HG03571 (cell line): ENCODE data around the gene TRDN.

Experiments
- ATAC-seq: cut with Tn5 transposase; IDR thresholded peaks from one replicate; pipeline ENCODE4 v1.9.1; 2021; ENCODE audit not compliant: unreplicated experiment

The TRDN gene, protein sequence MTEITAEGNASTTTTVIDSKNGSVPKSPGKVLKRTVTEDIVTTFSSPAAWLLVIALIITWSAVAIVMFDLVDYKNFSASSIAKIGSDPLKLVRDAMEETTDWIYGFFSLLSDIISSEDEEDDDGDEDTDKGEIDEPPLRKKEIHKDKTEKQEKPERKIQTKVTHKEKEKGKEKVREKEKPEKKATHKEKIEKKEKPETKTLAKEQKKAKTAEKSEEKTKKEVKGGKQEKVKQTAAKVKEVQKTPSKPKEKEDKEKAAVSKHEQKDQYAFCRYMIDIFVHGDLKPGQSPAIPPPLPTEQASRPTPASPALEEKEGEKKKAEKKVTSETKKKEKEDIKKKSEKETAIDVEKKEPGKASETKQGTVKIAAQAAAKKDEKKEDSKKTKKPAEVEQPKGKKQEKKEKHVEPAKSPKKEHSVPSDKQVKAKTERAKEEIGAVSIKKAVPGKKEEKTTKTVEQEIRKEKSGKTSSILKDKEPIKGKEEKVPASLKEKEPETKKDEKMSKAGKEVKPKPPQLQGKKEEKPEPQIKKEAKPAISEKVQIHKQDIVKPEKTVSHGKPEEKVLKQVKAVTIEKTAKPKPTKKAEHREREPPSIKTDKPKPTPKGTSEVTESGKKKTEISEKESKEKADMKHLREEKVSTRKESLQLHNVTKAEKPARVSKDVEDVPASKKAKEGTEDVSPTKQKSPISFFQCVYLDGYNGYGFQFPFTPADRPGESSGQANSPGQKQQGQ

DNA sequence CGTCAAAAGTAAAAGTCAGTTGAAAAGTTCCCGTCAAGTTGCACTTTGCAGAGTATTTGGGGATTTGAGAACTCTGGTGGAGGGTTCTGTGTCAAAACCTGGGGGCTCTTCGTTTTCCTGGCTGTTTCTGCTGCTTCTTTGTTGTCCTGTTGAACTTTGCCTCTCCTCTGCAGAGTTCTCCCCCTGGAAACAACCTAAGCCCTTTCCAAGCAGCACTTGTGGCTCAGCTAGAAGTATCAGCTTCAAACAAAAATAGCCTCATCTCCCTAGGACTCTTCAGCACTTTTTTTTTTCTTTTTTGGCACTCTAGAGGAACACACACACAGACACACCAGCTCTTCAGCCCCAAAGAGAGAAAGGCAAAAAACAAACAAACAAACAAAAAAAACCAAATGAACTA is at the start of gene TRDN:
TSS of gene TRDN (minus strand) at position 169 of the 400 bp plus-strand sequence. CDS start 175 bp downstream, outside the sequence.
- ATAC-seq = no peak

DNA sequence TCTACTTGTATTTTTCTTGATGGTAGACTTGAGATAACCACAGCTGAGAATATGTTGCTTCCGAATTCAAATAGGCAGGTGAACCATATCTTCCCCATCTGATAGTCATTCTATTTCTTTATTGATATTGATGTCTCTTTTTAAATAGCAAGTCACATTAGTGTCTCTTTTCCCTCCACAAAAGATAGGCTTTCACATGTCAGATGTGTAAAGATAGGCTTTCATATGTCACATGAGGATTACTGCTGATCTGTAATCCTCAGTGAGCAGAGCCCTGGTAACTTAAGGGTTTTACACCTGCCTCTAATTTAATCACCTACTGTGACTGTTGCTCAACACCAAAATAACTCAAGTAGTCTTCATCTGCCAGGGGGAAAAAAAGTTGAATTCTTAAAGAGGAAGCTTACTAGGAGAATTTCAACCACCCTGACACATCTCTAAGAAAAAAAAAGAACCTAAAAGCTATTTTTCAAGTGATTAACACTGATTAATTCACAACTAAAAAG is 45.3 kb upstream of the TRDN start:
- no peak for ATAC-seq

DNA sequence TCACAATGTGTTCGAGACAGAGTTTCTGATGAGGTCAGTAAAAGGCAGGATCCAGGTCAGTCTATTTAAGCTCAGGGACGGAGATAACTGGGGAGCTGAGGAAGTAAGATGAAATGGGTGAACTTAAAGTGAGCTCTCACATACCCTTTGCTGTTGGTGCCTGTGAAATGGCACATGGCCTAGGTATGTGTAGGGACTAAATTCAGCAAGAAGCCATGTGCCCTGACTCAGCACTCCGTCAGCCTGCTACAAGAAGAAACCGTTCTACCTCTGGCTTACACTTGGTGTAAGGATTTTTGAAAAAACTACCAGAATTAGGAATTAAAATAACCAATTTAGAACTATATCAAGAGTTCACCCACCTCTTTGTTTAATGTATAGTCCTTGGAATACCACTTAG is 41.1 kb upstream of the TRDN start:
- no peak for ATAC-seq

DNA sequence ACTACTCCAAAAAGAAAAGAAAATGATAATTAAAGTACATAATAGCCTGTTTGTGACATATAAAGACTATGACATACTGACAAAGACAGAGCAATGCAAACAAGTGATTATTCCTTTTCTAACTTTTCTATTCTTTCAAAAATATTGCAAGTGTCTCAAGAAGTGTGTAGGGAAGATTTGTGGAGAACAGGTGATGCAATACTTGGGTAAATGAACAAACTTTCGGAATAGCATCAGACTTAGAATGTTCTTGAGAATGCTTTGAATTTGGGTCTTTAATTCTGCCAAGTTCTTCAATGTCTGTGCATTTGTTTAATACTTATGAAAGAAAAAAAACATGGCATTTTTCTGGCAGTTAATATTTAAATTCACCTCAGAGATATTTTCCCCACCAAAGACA is 40.0 kb upstream of the TRDN start:
- ATAC-seq = no peak

DNA sequence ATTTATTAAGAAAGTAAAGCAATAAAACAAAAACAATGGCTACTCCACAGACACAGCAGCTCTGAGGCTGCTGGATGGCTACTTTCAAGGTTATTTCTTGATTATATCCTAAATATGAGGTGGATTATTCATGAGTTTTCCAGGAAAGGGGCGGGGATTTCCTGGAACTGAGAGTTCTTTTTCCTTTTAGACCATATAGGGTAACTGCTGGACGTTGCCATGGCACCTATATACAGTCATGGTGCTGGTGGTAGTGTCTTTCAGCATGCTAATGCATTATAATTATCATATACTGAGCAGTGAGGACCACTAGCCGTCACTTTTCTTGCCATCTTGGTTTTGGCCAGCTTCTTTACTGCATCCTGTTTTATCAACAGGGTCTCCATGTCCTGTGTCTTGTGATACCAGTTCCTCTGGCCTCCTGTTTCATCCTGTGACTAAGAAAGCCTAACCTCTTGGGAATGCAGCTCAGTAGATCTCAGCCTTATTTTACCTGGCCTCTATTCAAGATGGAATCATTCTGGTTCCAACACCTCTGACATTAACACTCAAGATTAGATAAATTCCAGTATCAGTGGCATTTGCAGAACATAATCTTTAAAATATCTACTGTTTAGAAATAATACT is 32.3 kb upstream of the TRDN start:
- ATAC-seq = no peak

DNA sequence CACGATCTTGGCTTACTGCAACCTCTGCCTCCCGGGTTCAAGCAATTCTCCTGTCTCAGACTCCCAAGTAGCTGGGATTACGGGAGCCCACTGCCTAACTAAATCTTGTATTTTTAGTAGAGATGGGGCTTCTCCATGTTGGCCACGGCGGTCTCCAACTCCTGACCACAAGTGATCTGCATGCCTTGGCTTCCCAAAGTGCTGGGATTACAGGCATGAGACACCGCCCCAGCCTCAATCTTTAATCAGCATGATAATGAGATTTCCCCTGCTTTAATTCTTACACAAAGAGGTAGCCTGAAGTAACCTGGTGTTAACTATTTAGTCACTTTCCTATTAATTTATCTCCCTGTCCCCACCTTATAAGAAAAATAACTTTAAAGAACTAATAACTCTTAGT is 31.3 kb upstream of the TRDN start:
- ATAC-seq = no peak

DNA sequence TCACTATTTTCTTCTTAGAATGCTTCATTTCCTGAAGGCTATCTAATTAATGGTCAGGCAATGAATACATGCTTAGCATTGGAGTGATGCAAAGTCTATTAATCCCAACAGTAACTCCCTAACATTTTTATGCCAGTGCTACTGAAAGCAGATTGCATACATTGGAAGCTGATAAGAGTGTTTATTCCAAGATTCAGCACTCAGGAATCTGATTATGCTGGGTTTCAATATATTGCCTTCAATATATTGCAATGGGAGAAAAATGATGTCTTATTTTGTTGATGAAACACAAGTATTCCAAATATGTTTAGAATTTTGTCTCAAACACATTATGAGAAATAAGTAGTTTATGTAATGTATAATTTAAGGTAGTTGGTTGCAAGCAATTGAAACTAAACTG is 26.7 kb upstream of the TRDN start:
- ATAC-seq = no peak

DNA sequence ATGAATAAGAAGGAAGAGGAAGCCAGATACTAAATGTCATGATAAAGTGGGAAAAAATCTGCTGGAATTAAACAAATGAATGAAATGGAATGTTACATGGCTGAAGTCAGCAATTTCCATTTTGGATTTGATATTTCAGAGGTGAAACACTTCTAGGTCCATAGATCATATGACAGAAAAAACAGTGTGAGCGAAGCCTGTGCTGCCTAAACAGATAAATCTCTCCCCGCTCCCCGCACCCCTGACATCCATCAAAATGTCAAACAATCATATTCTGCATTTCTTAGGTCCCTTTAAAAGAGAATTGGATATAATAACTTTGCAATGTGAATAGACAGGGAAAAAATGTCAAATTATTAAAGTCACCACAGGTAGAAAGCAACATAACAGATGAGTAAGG is 26.0 kb upstream of the TRDN start:
- no peak for ATAC-seq

DNA sequence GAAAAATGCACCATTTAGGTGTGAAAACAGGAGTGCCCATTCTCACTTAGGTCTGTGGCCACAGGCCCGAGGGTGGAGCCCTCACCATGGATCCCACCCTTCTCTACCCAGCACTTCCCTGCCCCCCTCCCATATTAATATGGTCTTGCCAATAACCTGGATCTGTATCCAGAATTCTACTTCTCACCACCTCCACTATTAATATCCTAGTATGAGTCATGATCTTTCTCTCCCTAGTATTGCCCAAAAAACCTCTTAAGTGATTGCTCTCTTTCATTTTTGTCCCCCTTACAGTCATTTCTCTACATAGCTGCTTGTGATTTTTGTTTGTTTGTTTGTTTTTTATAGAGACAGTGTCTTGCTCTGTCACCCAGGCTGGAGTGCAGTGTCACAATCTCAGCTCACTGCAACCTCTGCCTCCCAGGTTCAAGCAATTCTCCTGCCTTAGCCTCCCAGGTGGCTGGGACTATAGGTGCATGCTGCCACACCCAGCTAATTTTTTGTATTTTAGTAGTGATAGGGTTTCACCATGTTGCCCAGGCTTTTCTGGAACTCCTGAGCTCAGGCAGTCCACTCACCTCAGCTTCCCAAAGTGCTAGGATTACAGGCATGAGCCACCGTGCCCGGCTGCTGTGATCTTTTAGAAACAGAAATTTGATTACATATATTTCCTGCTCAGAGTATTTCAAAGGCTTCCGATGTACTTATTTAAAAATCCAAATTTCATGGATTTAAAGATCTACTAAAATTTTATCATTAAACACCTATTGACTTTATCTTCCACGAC is 24.5 kb upstream of the TRDN start:
- no peak for ATAC-seq

DNA sequence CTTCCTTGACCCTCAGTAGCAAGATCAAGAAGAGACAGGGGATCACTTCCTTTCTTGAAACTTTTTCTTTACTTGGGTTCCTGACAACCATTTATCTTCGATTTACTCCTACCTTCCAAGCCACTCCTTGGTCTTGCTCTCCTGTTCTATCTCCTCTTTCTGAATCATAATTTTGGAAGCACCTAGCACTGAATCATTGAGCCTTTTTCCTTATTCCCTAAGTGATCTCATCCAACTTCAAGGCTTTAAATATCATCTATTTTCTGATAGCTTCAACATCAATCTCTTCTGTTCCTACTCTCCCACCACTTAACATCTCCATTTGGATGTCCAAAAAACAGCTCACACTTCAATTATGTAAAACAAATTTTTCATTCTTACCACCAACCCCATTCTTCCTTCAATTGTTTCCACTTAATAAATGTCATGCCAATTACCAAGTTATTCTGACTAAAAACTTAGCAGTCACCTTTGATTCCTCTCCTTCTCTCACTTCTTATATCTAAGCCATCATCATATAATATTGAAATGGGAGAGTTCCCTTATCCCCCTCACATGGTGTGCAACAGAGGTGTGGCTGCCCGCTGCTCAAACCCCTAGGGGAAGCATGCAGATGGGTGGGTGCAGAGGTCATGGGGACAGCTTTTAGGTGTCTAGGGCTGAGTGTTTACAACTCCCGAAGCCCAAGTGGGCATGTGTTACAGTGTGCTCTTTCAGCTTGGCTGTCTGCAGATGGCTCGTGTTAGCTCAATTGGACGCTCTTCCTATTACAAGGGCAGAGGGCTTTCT is 23.4 kb upstream of the TRDN start:
- no peak for ATAC-seq

DNA sequence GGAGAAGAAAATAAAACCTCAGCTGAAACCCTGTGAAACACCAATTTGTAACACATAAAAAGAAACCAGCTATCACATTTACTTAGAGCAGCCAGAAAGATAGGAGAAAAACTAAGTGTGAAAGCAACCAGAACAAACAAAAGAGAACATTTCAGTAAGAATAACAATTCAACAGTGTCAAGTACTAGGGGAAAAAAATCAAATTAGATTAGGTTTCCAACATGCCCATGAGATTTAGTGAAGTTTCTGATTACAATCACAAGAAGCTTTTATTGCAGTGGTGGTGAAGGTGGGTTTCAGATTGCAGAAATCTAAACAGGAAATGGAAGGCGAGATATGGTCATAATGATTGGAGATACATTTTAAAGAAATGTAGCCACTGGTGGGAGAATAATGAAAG is 22.1 kb upstream of the TRDN start:
- ATAC-seq = no peak

DNA sequence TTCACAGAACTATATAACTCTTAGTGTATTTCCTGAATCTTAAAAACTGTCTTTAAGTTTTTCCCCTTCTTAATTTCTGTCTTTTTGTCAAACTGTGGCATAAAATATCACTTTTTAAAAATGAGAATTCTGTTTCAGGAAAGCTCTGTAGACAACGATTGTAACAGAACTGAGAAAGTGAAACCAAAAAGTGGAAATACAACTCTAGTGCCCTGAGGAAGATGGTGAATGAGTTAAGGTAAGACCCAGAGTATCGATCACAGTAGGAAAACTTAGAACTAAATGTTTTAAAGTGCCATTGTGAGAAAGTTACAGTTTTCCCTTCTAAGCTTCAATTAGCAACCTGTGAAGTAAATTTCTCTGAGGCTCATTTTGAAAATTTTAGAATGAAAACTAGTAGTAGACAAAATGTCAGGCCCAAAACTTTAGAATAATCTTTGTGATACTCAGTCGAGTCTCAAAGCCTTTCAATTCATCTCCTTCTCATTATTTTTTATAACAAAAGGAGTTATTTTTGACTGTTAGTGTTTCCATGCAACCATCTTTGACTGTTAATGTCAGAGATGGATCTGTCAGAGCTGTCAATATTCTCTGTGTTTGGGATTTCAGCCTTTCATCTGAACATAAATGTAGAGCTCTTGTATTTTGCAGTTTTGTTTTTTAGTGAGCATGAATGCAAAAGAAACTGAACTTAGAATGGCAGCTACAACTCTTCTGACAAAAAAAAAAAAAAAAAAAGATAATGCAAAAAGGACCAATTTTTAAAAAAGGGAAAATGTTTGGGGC is 19.0 kb upstream of the TRDN start:
- no peak for ATAC-seq

DNA sequence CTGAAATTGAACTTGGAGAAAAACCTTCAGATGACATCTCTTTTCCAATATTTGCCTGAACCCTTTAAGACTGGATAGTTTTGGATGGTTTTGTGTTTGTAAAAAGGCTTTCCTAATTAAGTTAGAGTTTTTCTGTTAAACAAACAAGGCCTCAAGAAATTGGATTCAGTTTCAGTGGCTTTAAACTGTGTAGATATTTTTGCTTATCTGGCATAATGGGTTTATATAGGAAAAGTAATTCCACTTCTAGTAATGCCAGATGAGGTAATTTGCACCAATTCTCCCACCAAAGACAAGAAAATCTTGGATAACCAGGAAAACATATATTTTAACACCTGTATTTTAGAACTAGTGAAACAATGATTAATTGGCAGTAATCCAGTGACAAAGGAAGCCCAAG is 12.0 kb upstream of the TRDN start:
- ATAC-seq = no peak

DNA sequence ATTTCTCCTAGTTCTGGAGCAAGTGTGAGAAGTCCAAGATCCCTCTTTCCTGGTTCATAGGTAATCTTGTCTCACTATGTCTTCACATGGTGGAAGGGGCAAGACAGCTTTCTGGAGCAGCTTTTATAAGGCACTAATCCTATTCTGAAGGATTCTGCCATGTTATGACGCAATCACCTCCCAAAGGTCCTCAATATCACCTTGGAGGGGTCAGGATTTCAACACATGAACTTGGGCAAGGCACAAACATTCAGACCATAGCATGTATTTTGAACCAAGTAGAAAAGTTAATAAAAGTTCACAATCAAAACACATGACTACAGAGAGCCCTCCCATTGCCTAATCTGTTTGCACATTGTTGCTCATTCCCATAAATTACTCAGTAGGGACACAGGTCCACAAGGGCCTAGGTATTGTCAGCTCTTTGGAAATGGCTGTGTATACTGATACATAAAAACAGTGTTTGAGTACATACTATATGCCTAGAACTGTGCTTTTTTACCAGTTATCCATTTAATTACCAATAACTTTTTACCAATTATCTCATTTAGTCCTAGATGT is 11.3 kb upstream of the TRDN start:
- no peak for ATAC-seq

DNA sequence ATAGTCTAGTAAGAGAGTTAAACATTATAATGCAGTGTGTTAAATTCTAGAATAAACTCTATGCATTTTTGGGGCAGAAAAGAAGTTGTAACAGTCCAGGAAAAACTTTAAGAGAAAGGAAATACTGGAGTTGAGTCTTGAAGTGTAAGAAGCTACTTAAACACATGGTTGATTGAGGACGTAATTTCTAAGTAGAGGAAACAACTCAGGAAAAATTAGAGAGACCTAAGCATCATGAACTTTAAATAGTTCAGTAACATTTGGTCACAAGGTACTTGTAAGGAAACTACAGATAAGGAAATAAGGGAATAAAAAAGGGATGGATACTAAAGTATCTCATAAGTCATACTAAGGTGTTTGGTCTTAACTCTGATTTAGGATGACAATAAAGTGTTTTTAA is 4.7 kb upstream of the TRDN start:
- ATAC-seq = no peak

DNA sequence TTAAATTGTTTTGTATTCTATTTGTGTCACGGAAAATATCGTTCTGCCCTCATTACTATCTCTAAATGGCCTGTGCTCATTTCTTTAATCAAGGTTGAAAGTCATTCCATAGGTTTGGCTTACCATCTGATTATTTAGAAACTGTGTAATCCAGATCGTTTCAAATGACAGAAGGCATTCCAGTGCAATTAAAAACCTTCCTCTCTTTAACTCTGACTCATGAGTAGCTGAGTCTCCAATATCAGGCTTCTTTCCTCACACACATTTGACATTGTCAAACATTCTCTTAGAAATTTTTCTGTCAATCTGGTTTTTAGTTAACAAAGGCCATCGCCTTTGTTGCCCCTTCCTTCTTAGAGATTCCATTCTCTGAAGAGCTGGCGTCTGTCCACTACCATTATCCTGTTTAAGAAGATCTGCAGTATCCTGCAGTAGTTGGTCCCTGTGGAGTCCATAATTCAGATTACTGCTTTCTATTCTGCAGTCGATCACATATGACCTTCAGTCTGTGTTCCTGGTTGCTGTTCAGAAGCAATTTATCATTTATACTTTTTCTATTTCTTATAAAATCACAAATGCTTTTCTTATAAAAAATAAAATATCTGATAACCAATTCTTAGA is 3.9 kb upstream of the TRDN start:
- no peak for ATAC-seq

DNA sequence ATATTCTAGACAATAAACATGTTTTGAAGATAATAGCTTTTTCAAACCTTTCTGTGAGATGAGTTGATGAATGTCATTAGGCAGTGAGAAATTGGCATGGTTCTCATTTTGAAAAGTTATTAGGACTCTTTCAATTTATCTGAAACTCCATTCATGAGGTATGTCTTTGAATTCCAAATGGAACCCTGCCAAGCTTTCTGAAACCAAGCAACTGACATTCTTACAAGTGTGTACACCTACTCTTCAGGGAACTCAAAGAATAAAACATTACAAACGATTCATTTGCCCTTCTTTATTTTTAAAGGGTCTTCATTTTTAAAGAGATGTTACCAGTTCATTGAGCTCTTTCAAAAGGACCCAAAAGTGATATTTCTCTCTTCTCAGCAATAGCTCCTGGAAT is 2.1 kb upstream of the TRDN start:
- ATAC-seq = no peak

DNA sequence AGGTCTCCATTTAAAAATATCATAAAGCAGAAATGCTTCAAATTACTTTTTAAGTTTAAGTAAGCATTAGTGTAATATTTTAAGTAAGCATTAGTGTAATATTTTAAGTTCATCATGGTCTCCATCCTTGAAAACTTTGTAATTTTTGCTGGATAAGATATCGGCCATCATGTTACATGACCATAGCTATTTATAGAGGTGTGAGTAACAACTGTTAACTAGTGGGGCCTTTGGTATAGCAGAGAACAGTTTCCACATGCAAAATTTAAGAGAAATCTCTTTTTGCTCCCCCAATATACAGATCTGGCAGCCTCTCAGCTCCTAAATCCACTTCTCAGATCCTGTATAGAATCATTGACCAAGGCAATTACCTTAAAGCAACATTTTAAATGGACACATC is 468 bp downstream of the TRDN start:
- no peak for ATAC-seq

DNA sequence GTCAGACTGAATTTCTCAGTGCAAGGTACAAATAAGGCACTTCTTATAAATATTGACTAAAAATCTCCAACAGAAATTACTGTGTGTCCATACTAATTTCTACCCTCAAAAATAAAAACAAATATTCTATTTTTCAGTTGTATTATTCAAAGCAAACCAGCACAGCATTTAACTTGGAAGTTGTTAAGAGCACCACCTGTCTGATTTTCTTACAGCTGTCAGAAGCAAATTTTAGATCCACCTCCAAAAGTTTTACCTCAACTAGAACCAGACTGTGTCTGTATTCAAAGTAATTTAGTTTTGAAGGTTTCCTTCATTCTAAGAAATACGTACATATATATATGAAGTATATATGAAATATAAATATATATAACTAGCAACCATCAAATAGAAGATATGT is 1.2 kb downstream of the TRDN start:
- ATAC-seq = no peak
